Measurements from ENCODE around the gene TBX2. TPM values are rescaled to one million over a fixed set of nuclear protein-coding genes. Genes with fewer than 3 reads are reported as not detected.

TBX2 gene
- total and polyA plus RNA-seq, 2 of the 13 experiments (the other 11 are each of a cell fraction or from before 2014, with no cell fraction given): 2.8 to 15.3 TPM

- TF ChIP-seq, protein P1, sequence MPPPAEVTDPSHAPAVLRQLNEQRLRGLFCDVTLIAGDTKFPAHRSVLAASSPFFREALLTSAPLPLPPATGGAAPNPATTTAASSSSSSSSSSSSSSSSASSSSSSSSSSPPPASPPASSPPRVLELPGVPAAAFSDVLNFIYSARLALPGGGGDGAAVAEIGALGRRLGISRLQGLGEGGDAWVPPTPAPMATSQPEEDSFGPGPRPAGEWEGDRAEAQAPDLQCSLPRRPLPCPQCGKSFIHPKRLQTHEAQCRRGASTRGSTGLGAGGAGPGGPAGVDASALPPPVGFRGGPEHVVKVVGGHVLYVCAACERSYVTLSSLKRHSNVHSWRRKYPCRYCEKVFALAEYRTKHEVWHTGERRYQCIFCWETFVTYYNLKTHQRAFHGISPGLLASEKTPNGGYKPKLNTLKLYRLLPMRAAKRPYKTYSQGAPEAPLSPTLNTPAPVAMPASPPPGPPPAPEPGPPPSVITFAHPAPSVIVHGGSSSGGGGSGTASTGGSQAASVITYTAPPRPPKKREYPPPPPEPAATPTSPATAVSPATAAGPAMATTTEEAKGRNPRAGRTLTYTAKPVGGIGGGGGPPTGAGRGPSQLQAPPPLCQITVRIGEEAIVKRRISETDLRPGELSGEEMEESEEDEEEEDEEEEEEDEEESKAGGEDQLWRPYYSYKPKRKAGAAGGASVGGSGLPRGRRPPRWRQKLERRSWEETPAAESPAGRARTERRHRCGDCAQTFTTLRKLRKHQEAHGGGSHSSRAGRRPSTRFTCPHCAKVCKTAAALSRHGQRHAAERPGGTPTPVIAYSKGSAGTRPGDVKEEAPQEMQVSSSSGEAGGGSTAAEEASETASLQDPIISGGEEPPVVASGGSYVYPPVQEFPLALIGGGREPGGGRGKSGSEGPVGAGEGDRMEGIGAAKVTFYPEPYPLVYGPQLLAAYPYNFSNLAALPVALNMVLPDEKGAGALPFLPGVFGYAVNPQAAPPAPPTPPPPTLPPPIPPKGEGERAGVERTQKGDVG (CRISPR knock-in tag; IDR thresholded peaks at IDR 0.05; ENCODE audit: borderline replicate concordance): 0 out of 2 replicates have a peak, but pooled peaks have one; percentile 28
- TF ChIP-seq ZFY (CRISPR knock-in tag; IDR thresholded peaks at IDR 0.05): peak; percentile 60
- TF ChIP-seq AGO2 (optimal IDR thresholded peaks at IDR 0.05; ENCODE audit: low read depth, low read length): peak; percentile 27
- TF ChIP-seq HNRNPH1 (optimal IDR thresholded peaks at IDR 0.05; ENCODE audit: low read depth, low read length): no peak
- TF ChIP-seq KLF6 (CRISPR knock-in tag; IDR thresholded peaks at IDR 0.05): no peak
- TF ChIP-seq ZNF446 (CRISPR knock-in tag; IDR thresholded peaks at IDR 0.05): no peak
- peak; percentile 78; the same call in 1 of the 2 replicates for TF ChIP-seq ZFP41 (CRISPR knock-in tag; IDR thresholded peaks at IDR 0.05; ENCODE audit: borderline replicate concordance)
- no peak for TF ChIP-seq RFX1 (IDR thresholded peaks at IDR 0.05)
- no peak for TF ChIP-seq PLRG1 (conservative IDR thresholded peaks at IDR 0.05)
- TF ChIP-seq ZNF839 (CRISPR knock-in tag; IDR thresholded peaks at IDR 0.05; ENCODE audit: borderline replicate concordance): peak; percentile 65; the same call in 1 of the 2 replicates
- peak; percentile 84; the same call in 1 of the 2 replicates for TF ChIP-seq KDM5B (CRISPR knock-in tag; IDR thresholded peaks at IDR 0.05; ENCODE audit: borderline replicate concordance)
- TF ChIP-seq ZNF24 (IDR thresholded peaks at IDR 0.05): no peak
- no peak for TF ChIP-seq SP140L (CRISPR knock-in tag; IDR thresholded peaks at IDR 0.05; ENCODE audit: borderline replicate concordance)
- peak; percentile 65; the same call in 1 of the 2 replicates for TF ChIP-seq SMAD1 (CRISPR knock-in tag; IDR thresholded peaks at IDR 0.05; ENCODE audit: borderline replicate concordance, low read depth)
- TF ChIP-seq ZNF530 (CRISPR knock-in tag; IDR thresholded peaks at IDR 0.05; ENCODE audit: low read depth): no peak
- TF ChIP-seq, protein P2, sequence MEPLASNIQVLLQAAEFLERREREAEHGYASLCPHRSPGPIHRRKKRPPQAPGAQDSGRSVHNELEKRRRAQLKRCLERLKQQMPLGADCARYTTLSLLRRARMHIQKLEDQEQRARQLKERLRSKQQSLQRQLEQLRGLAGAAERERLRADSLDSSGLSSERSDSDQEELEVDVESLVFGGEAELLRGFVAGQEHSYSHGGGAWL (CRISPR knock-in tag; IDR thresholded peaks at IDR 0.05): 0 out of 2 replicates have a peak, but pooled peaks have one; percentile 13
- peak; percentile 73; the same call in 1 of the 2 replicates for TF ChIP-seq TARDBP (CRISPR knock-in tag; IDR thresholded peaks at IDR 0.05)
- no peak; the same call in 1 of the 2 replicates for TF ChIP-seq ZNF362 (CRISPR knock-in tag; IDR thresholded peaks at IDR 0.05; ENCODE audit: borderline replicate concordance)
- TF ChIP-seq KLF16 (CRISPR knock-in tag; IDR thresholded peaks at IDR 0.05): peak in 1 of 2 experiments; percentile 72; a peak in 2 of 4 replicates
- 0 out of 2 replicates have a peak, but pooled peaks have one; percentile 16 for TF ChIP-seq RXRA (CRISPR knock-in tag; IDR thresholded peaks at IDR 0.05)
Measured at GRCh38 chr17:61389670-61390478, 9.8 kb upstream of the TBX2 start (continued).
